Measurements from ENCODE around the gene KMT2B. TPM values are rescaled to one million over a fixed set of nuclear protein-coding genes. Genes with fewer than 3 reads are reported as not detected.

The KMT2B gene
- total RNA-seq, 2 donors from 2014 or later = 32.1 to 46.9 TPM

DNA sequence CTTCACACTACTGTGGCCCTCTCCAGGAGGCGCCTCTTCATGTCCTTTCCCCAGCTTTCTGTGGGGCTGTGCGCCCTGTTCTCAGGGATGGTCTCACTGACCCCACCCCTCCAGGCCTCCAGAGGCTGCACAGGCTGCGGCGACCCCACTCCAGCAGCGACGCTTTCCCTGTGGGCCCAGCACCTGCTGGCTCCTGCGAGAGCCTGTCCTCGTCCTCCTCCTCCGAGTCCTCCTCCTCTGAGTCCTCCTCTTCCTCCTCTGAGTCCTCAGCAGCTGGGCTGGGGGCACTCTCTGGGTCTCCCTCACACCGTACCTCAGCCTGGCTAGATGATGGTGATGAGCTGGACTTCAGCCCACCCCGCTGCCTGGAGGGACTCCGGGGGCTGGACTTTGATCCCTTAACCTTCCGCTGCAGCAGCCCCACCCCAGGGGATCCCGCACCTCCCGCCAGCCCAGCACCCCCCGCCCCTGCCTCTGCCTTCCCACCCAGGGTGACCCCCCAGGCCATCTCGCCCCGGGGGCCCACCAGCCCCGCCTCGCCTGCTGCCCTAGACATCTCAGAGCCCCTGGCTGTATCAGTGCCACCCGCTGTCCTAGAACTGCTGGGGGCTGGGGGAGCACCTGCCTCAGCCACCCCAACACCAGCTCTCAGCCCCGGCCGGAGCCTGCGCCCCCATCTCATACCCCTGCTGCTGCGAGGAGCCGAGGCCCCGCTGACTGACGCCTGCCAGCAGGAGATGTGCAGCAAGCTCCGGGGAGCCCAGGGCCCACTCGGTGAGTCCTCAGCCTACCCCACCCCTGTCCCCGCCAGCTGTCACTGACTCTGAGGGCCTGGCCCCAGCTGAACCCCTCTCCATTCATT lies 68.7 kb downstream of the KMT2B start:
- H3K4me3 ChIP-seq = no peak overlapping the region
- no peak overlapping the region for H3K9ac ChIP-seq (ENCODE audit: low read depth in 2 of 2, low read length in 2 of 2)

GRCh38 chr19:35787227-35787799 lies 69.5 kb downstream of the KMT2B start:
- H3K27me3 ChIP-seq = no peaks in the 10 kb centered on the region
- TF ChIP-seq, protein P1, sequence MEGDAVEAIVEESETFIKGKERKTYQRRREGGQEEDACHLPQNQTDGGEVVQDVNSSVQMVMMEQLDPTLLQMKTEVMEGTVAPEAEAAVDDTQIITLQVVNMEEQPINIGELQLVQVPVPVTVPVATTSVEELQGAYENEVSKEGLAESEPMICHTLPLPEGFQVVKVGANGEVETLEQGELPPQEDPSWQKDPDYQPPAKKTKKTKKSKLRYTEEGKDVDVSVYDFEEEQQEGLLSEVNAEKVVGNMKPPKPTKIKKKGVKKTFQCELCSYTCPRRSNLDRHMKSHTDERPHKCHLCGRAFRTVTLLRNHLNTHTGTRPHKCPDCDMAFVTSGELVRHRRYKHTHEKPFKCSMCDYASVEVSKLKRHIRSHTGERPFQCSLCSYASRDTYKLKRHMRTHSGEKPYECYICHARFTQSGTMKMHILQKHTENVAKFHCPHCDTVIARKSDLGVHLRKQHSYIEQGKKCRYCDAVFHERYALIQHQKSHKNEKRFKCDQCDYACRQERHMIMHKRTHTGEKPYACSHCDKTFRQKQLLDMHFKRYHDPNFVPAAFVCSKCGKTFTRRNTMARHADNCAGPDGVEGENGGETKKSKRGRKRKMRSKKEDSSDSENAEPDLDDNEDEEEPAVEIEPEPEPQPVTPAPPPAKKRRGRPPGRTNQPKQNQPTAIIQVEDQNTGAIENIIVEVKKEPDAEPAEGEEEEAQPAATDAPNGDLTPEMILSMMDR (IDR thresholded peaks at IDR 0.05) = no peak
- intact Hi-C loops (cut with DNase I) = no loop called here
- no peaks in the 10 kb centered on the region for H3K9me3 ChIP-seq
- H3K4me1 ChIP-seq = no peaks in the 10 kb centered on the region
- no peaks in the 10 kb centered on the region for H3K36me3 ChIP-seq
- DNase-seq = no peak
- no peak overlapping the region for H3K9ac ChIP-seq (ENCODE audit: low read depth in 2 of 2, low read length in 2 of 2)
- H3K4me3 ChIP-seq = no peak overlapping the region
- no peak overlapping the region for H3K27ac ChIP-seq

More for the DNA sequence above, 68.7 kb downstream of the KMT2B start:
- H3K36me3 ChIP-seq = no peaks in the 10 kb centered on the region
- no peaks in the 10 kb centered on the region for H3K9me3 ChIP-seq
- TF ChIP-seq, protein P1 (IDR thresholded peaks at IDR 0.05) = no peak
- intact Hi-C loops (cut with DNase I) = no loop called here
- H3K4me1 ChIP-seq = no peaks in the 10 kb centered on the region
- no peak for DNase-seq
- H3K27ac ChIP-seq = no peak overlapping the region
- no peaks in the 10 kb centered on the region for H3K27me3 ChIP-seq

Other genes starting within 250 kb of the KMT2B start
- gene KRTDAP, start 227.5 kb upstream of the KMT2B start, total RNA-seq = not detected
- 10 to 100 TPM; 12.8 to 14.6 TPM for gene DMKN, start 204.4 kb upstream of the KMT2B start, total RNA-seq
- gene SBSN, start 189.7 kb upstream of the KMT2B start, total RNA-seq = not detected
- not detected for gene GAPDHS, start 184.5 kb upstream of the KMT2B start, total RNA-seq
- 100 to 1,000 TPM in 1 of 2 donors, 10 to 100 TPM in 1; 49.6 to 114 TPM for gene TMEM147, start 172.4 kb upstream of the KMT2B start, total RNA-seq
- not detected for gene ATP4A, start 154.3 kb upstream of the KMT2B start, total RNA-seq
- gene PMIS2, start 131.8 kb upstream of the KMT2B start, total RNA-seq = not detected
- gene HAUS5, start 105.3 kb upstream of the KMT2B start, total RNA-seq = 10 to 100 TPM in 1 of 2 donors, 1 to 10 TPM in 1; 5.0 to 17.0 TPM
- gene RBM42, start 89.0 kb upstream of the KMT2B start, total RNA-seq = 100 to 1,000 TPM in 1 of 2 donors, 10 to 100 TPM in 1; 73.5 to 117 TPM
- 1 to 10 TPM; 1.4 to 1.9 TPM for gene ETV2, start 76.3 kb upstream of the KMT2B start, total RNA-seq
- gene COX6B1, start 69.7 kb upstream of the KMT2B start, total RNA-seq = 100 to 1,000 TPM; 761 to 820 TPM
- not detected for gene UPK1A, start 51.5 kb upstream of the KMT2B start, total RNA-seq
- under 1 TPM in 1 of 2 donors, not detected in 1; 0.32 TPM for gene ZBTB32, start 13.4 kb upstream of the KMT2B start, total RNA-seq
- 1 to 10 TPM; 5.4 to 6.9 TPM for gene IGFLR1, start 24.4 kb downstream of the KMT2B start, total RNA-seq
- gene U2AF1L4, start 27.4 kb downstream of the KMT2B start, total RNA-seq = 10 to 100 TPM; 14.9 to 18.7 TPM
- gene PSENEN, start 27.6 kb downstream of the KMT2B start, total RNA-seq = 10 to 100 TPM; 73.8 to 87.4 TPM
- gene LIN37, start 30.6 kb downstream of the KMT2B start, total RNA-seq = 1 to 10 TPM; 5.1 to 7.5 TPM
- 10 to 100 TPM in 1 of 2 donors, 1 to 10 TPM in 1; 6.3 to 23.6 TPM for gene HSPB6, start 39.0 kb downstream of the KMT2B start, total RNA-seq
- 10 to 100 TPM; 17.1 to 26.9 TPM for gene PROSER3, start 40.2 kb downstream of the KMT2B start, total RNA-seq
- 10 to 100 TPM in 1 of 2 donors, 1 to 10 TPM in 1; 6.0 to 25.0 TPM for gene ARHGAP33, start 57.6 kb downstream of the KMT2B start, total RNA-seq
- gene PRODH2, start 94.8 kb downstream of the KMT2B start, total RNA-seq = not detected
- not detected for gene NPHS1, start 134.5 kb downstream of the KMT2B start, total RNA-seq
- under 1 TPM in 1 of 2 donors, not detected in 1; 0.13 TPM for gene KIRREL2, start 138.9 kb downstream of the KMT2B start, total RNA-seq
- 1 to 10 TPM; 2.6 to 3.7 TPM for gene APLP1, start 150.6 kb downstream of the KMT2B start, total RNA-seq
- gene NFKBID, start 182.5 kb downstream of the KMT2B start, total RNA-seq = 10 to 100 TPM in 1 of 2 donors, 1 to 10 TPM in 1; 8.6 to 11.2 TPM
- gene HCST, start 184.5 kb downstream of the KMT2B start, total RNA-seq = 1 to 10 TPM; 2.4 to 4.8 TPM
- 10 to 100 TPM; 10.4 to 32.8 TPM for gene TYROBP, start 190.3 kb downstream of the KMT2B start, total RNA-seq
- 10 to 100 TPM; 10.0 to 17.4 TPM for gene LRFN3, start 218.4 kb downstream of the KMT2B start, total RNA-seq